Fibroblast of mammary gland (primary cell): ENCODE results near the gene EFCAB6.

Source experiments
- DNase-seq: peaks from one replicate; pipeline ENCODE4 v3.0.0-alpha.2; 2010; ENCODE audit warnings: low read depth
- H3K4me3 ChIP-seq: 2 replicates; pipeline ENCODE4 v1.5.1; 2011; ENCODE audit warnings: low read depth, mild to moderate bottlenecking, low read length, moderate library complexity; ENCODE audit not compliant: control insufficient read depth
- TF ChIP-seq, protein P1 (sequence below): conservative IDR thresholded peaks from 2 replicates; pipeline ENCODE4 v1.5.1; 2011; ENCODE audit warnings: low read depth, low read length, inconsistent platforms; ENCODE audit not compliant: control insufficient read depth, insufficient read depth

Gene EFCAB6

DNA sequence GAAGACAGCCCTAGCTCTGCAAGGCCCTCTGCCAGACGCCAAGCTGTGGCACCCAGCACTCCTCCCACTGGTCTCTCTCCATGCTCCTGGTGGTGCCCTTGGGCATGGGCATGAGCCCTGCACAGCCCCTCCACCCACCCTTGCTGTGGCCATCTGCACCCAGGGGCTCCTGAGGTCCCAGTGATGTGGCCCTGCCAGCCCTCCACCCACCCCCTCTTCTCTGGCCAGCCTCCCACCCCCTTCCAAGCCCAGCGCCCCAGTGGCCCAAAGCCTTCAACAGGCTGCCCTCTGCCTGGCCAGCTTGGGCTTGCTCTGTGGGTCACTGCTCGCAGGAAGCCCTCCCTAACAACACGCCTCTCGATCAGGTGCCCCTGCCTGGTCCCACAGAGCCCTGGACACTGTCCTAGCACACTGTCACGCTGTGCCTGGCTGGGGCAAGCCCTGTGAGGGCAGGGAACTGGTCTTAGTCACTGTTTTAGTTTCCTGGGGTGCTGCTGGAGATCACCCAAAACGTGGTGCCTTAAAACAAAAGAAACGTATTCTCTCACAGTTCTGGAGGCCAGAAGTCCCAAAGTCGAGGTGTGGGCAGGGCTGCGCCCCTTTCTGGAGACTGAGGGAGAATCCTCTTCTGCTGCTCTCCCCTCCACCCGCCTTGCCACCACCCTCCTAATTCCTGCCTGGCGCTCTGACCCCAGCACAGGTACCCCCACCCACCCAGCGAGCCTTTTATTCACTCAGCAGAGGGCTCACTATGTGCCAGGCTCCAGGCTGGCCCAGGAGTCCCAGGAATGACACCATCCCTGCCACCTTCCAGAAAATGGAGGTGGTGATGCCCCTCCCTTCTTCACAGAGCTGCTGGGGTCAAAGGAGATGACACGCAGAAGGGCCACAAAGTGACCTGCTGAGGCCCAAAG lies 35.5 kb upstream of the EFCAB6 start:
- DNase-seq: no peak
- H3K4me3 ChIP-seq: no peak overlapping the region
- TF ChIP-seq, protein P1, sequence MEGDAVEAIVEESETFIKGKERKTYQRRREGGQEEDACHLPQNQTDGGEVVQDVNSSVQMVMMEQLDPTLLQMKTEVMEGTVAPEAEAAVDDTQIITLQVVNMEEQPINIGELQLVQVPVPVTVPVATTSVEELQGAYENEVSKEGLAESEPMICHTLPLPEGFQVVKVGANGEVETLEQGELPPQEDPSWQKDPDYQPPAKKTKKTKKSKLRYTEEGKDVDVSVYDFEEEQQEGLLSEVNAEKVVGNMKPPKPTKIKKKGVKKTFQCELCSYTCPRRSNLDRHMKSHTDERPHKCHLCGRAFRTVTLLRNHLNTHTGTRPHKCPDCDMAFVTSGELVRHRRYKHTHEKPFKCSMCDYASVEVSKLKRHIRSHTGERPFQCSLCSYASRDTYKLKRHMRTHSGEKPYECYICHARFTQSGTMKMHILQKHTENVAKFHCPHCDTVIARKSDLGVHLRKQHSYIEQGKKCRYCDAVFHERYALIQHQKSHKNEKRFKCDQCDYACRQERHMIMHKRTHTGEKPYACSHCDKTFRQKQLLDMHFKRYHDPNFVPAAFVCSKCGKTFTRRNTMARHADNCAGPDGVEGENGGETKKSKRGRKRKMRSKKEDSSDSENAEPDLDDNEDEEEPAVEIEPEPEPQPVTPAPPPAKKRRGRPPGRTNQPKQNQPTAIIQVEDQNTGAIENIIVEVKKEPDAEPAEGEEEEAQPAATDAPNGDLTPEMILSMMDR: no peak

DNA sequence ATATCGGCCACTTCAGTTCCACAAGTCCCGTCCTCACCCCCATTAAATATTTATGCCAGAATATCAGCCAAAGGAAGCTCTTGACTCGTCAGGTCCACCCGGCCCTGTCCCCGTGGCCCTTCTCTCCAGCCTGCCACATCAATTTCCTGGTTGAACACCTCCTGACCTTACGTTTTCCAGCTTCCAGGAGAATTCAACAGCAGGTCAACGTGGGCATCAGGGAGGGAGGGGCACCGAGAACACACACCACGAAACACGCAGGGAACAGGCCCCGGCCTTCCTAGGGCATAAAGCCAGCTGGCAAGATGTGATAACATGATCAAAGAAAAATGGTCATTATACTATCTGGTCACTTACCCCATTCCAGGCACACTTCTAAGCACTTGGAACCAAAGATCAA lies 34.9 kb upstream of the EFCAB6 start:
- DNase-seq: no peak
- TF ChIP-seq, protein P1: no peak

DNA sequence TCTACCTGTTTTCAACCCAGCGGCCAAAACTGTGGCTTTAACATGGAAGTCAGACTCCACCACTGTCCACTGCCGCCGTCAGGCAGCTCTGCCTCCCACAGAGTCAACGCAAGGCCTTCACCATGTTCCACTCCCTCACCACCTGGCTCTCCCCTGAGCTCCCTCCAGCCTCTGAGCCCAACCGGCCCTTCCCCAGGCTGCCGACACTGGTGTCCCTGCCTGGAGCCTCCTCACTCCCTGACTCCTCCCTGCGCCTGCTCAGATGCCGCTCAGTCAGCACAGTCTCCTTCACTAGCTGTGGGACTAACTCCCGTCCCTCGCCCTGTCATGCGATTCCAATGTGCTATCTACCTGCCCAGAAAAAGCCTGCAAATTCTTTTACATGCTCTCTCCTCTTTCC lies 33.9 kb upstream of the EFCAB6 start:
- no peak overlapping the region for H3K4me3 ChIP-seq
- DNase-seq: no peak
- TF ChIP-seq, protein P1: no peak

More for the DNA sequence above, 34.9 kb upstream of the EFCAB6 start:
- H3K4me3 ChIP-seq: no peak overlapping the region

DNA sequence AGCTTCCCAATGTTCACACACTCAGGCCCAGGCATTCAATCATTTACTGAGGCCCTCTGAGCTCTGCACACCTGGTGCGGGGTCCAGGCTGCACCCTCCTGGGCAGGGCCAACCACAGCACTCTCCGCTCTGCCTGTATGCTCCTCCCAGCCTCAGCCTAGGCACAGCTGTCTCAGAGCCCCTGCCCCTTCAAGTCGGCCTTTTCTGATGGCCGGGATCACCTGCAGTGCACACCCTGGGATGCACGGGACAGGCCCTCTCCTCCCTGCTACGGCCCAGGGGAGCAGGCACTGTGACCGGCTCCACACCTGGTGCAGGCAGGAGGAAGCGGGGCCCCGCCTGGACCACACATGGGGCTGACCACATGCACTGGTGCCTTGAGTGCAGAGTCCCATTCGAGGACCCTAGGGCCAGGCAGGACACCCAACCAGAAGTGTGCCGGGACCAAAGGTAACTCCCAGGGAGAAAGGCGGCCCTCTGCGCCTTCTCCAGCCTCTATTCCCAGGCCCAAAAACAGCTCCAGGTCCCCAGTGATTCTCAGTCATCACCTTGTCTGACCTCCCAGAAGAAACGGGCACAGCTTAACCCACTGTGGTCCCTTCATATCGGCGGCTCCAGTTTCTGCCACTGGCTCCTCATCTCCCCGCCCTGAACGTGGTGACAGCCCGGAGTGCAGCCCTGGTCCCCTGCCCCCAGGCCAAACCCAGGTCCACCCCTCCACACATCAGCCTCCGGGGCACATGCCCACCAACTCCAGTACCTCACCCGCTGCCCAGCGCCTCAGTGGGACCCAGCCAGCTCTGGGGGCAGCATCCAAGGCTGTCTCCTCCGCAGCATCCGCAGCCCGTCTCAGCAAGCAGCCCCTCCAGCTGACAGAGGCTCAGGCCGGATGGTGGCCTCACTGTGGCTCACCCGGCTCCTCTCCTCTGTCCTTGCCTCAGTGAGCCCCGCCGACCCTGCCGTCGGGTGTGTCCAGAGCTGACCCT lies 32.7 kb upstream of the EFCAB6 start:
- DNase-seq: no peak
- no peak overlapping the region for H3K4me3 ChIP-seq
- TF ChIP-seq, protein P1: no peak

DNA sequence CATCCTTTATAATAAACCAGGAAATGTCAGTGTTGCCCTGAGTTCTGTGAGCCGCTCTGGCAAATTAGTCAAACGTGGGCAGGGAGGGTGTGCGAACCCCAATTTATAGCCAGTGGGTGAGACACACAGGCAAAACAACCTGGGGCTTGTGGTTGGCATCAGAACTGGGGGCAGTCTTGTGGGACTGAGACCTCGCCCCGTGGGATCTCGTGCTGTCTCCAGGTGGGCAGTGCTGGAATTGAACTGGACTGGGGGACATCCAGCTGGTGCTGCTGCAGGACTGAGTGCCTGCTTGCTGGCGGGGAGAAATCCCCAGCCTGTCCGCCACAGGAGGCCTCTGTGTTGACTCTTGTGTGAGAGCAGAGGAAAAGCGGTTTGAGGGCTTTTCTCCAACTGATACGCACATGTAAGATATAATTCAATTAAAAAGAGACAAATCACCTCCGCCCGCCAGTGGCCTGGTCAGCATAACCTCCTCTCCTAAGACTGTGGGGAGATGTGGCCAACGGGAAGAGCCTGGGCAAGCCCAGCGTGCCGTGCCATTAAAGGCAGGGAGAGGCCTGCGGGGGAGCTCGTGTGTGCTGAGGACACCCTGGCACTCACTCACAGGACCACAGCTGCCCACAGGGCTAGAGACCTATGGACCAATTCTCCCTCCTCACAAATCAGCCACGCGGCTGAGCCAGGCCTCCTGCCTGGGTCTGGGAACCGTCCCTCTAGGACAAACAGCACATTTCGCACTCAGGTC lies 31.9 kb upstream of the EFCAB6 start:
- H3K4me3 ChIP-seq: no peak overlapping the region
- TF ChIP-seq, protein P1: no peak
- DNase-seq: no peak

DNA sequence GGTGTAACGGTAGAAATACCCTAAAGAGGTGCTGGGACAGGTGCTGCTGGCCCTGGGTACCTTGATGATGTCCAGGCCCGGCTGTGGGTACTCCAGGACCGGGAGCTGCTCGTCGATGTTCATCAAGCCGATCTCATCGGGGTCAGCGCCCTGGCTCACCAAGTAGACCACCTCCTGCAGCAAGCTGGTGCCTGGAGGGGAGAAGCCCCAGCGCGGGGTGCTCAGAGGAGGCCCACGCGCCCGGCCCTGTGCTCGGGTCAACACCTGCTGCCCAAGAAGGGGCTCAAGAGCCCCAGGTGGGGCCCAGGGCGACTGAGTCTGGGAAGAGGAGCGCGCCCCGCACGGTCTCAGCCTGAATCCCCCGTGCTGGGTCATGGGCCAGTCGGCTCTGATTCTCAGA lies 29.6 kb upstream of the EFCAB6 start:
- DNase-seq: no peak
- H3K4me3 ChIP-seq: no peak overlapping the region
- TF ChIP-seq, protein P1: no peak
